GM12878 (cell line): ENCODE results near the gene IRGM. TPM values are rescaled to one million over a fixed set of nuclear protein-coding genes. Genes with fewer than 3 reads are reported as not detected.

Experiments used
- ATAC-seq: fragments of 200-7000 bp; cut with Tn5 transposase; 3 replicates; pipeline ENCODE4 v1.9.1; 2020; ENCODE audit warnings: mild to moderate bottlenecking, moderate library complexity
- BruUV-seq: library from RNA; stranded (reverse); fragments of 400-500 nt; replicated peaks from 2 replicates; lab custom pipeline; 2021; lab: Mats Ljungman, UMichigan
- CTCF ChIA-PET: fragments of 300-600 bp; sonication (Branson Sonifier 250); formaldehyde crosslinking; extraction: SDS; loops from one replicate; lab custom pipeline; 2021; ENCODE audit warnings: inconsistent platforms; lab: Yijun Ruan, JAX
- POLR2A ChIA-PET: fragments of 350-600 bp; formaldehyde crosslinking; extraction: SDS; loops from one replicate; lab custom pipeline; 2021; ENCODE audit warnings: inconsistent platforms; lab: Charles Lee
- RAD21 ChIA-PET: fragments of 300-600 bp; sonication (Branson Sonifier 250); formaldehyde crosslinking; loops from one replicate; lab custom pipeline; 2023; ENCODE audit warnings: antibody characterized with exemption; ENCODE audit not compliant: unreplicated experiment; lab: Charles Lee
- SMC1A ChIA-PET: fragments of 300-600 bp; sonication (Branson Sonifier 250); formaldehyde crosslinking; loops from one replicate; lab custom pipeline; 2023; ENCODE audit not compliant: unreplicated experiment, uncharacterized antibody; lab: Charles Lee
- DNase-seq: peaks from one replicate; pipeline ENCODE4 v3.0.0-alpha.2; 2011; ENCODE audit warnings: low read depth, low spot score
- FAIRE-seq: peaks from 3 replicates; lab custom pipeline; 2011; peaks lifted over from hg19 to GRCh38; lab: Jason Lieb, UNC
- H2AFZ ChIP-seq: 2 replicates; pipeline ENCODE4 v1.6.0; 2011; ENCODE audit warnings: low read depth, low read length, control low read depth; ENCODE audit not compliant: control insufficient read depth
- H3K27ac ChIP-seq: 2 replicates; pipeline ENCODE4 v1.5.1; 2011; ENCODE audit warnings: control low read depth; ENCODE audit not compliant: control insufficient read depth, insufficient read depth
- H3K27me3 ChIP-seq, 2 experiments: replicated peaks in 1 of 2; 2 replicates each; pipeline versions ENCODE4 v1.6.0 to v1.6.1; 2011; ENCODE audit warnings: low read length in 1 of 2; ENCODE audit not compliant: control insufficient read depth in 2 of 2, insufficient read depth in 2 of 2
- H3K36me3 ChIP-seq, 2 experiments: 2 replicates each; pipeline ENCODE4 v1.5.1; 2011; ENCODE audit warnings: low read length in 1 of 2; ENCODE audit not compliant: control insufficient read depth in 2 of 2, insufficient read depth in 2 of 2
- H3K4me1 ChIP-seq: 2 replicates; pipeline ENCODE4 v1.6.1; 2011; ENCODE audit warnings: mild to moderate bottlenecking, low read length, moderate library complexity, mixed read lengths; ENCODE audit not compliant: control insufficient read depth, insufficient read depth
- H3K4me2 ChIP-seq: 2 replicates; pipeline ENCODE4 v1.6.0; 2011; ENCODE audit warnings: control low read depth; ENCODE audit not compliant: control insufficient read depth, insufficient read depth
- H3K4me3 ChIP-seq: fragments of 200-600 bp; sonication (generic); 2 replicates; pipeline ENCODE4 v1.5.1; 2016
- H3K79me2 ChIP-seq: 2 replicates; pipeline ENCODE4 v1.6.0; 2011; ENCODE audit warnings: low read length; ENCODE audit not compliant: control insufficient read depth, insufficient read depth
- H3K9ac ChIP-seq: 2 replicates; pipeline ENCODE4 v1.8.0; 2011; ENCODE audit warnings: low read length, control low read depth, mixed read lengths; ENCODE audit not compliant: control insufficient read depth, insufficient read depth
- H3K9me3 ChIP-seq: replicated peaks from 3 replicates; pipeline ENCODE4 v1.5.1; 2011; ENCODE audit warnings: mild to moderate bottlenecking, low read length; ENCODE audit not compliant: control insufficient read depth, insufficient read depth
- H4K20me1 ChIP-seq: 2 replicates; pipeline ENCODE4 v1.6.0; 2011; ENCODE audit not compliant: control insufficient read depth, insufficient read depth
- CHD4 ChIP-seq: fragments of 200-600 bp; sonication (generic); IDR thresholded peaks from 2 replicates; pipeline ENCODE4 v1.6.1; 2016; ENCODE audit warnings: mild to moderate bottlenecking
- DPF2 ChIP-seq: fragments of 450-650 bp; IDR thresholded peaks from 2 replicates; pipeline ENCODE4 v1.6.1; 2017; ENCODE audit warnings: mild to moderate bottlenecking
- ESRRA ChIP-seq: IDR thresholded peaks from 2 replicates; pipeline ENCODE4 v1.6.1; 2012; ENCODE audit warnings: mild to moderate bottlenecking, low read length, improper control_type of control experiment
- LARP7 ChIP-seq: fragments of 450-650 bp; IDR thresholded peaks from 2 replicates; pipeline ENCODE4 v1.6.1; 2017; ENCODE audit warnings: mild to moderate bottlenecking
- MEF2B ChIP-seq: fragments of 450-650 bp; IDR thresholded peaks from 2 replicates; pipeline ENCODE4 v1.6.1; 2018; ENCODE audit warnings: mild to moderate bottlenecking, moderate library complexity; ENCODE audit not compliant: partially characterized antibody, poor library complexity, severe bottlenecking
- NKRF ChIP-seq: fragments of 450-650 bp; conservative IDR thresholded peaks from 2 replicates; pipeline ENCODE4 v1.6.1; 2017; ENCODE audit warnings: mild to moderate bottlenecking, moderate library complexity
- RAD21 ChIP-seq: IDR thresholded peaks from 2 replicates; pipeline ENCODE4 v1.6.1; 2011; ENCODE audit warnings: mild to moderate bottlenecking, low read depth, low read length, moderate library complexity; ENCODE audit not compliant: insufficient read depth
- RELA ChIP-seq: fragments of 450-650 bp; IDR thresholded peaks from 2 replicates; pipeline ENCODE4 v1.8.0; 2014; ENCODE audit warnings: borderline replicate concordance; ENCODE audit not compliant: partially characterized antibody
- SMAD1 ChIP-seq: fragments of 450-650 bp; IDR thresholded peaks from 2 replicates; pipeline ENCODE4 v1.6.1; 2018; ENCODE audit warnings: mild to moderate bottlenecking, low read depth; ENCODE audit not compliant: partially characterized antibody
- SREBF1 ChIP-seq: IDR thresholded peaks from 2 replicates; pipeline ENCODE4 v1.6.1; 2012; ENCODE audit warnings: mild to moderate bottlenecking, low read length
- USF2 ChIP-seq: IDR thresholded peaks from 2 replicates; pipeline ENCODE4 v1.6.1; 2011; ENCODE audit warnings: low read depth, low read length, improper control_type of control experiment, borderline replicate concordance
- ZBTB40 ChIP-seq: fragments of 450-650 bp; IDR thresholded peaks from 2 replicates; pipeline ENCODE4 v1.6.1; 2016; ENCODE audit warnings: mild to moderate bottlenecking, moderate library complexity, borderline replicate concordance
- ZNF217 ChIP-seq: fragments of 450-650 bp; IDR thresholded peaks from 2 replicates; pipeline ENCODE4 v1.6.1; 2017; ENCODE audit warnings: antibody characterized with exemption, mild to moderate bottlenecking
- ZSCAN29 ChIP-seq: fragments of 450-650 bp; IDR thresholded peaks from 2 replicates; pipeline ENCODE4 v1.6.1; 2017; ENCODE audit warnings: mild to moderate bottlenecking, moderate library complexity
- WGBS: methylation state at CpG from one replicate; pipeline ENCODE4 v1.1.6; 2016; ENCODE audit warnings: low lambda C conversion rate; ENCODE audit not compliant: insufficient replicate concordance, insufficient coverage; ENCODE audit errors: missing lambda C conversion rate; 5-methylcytosine and 5-hydroxymethylcytosine counted together
- in situ Hi-C: fragments of 300-500 bp; cut with MboI; formaldehyde crosslinking; loops from 9 replicates; pipeline ENCODE4 v1.14.3; 2018; ENCODE audit warnings: mixed read lengths
- intact Hi-C: fragments of 100-400 bp; cut with micrococcal nuclease; formaldehyde crosslinking; loops from one replicate; pipeline ENCODE4 v1.14.2; 2022; ENCODE audit not compliant: unreplicated experiment
- polyA plus RNA-seq, 11 experiments: library from polyadenylated mRNA; depleted of rRNA in 4 of 11; unstranded in 6 of 11; stranded (reverse) in 5 of 11; fragments of >200 nt; fragmentation: Nextera tagmentation in 4 of 11; fragmentation: Illumina TruSeq in 1 of 11; extraction: Ambion mirVana in 4 of 11; extraction: Trizol in 1 of 11; gene quantifications; 1 replicate in 1 of 11; 2 replicates in 10 of 11; pipeline versions ENCODE4 v1.2.1 to v1.2.3, GENCODE V29; 2011 to 2016; ENCODE audit warnings: inconsistent platforms in 2 of 11, missing spikeins in 2 of 11, low read depth in 1 of 11
- total RNA-seq, 4 experiments: library from RNA; depleted of rRNA in 3 of 4; stranded (reverse); fragments of >200 nt in 3 of 4; fragmentation: Illumina TruSeq in 1 of 4; extraction: Trizol in 1 of 4; gene quantifications; 2 replicates each; pipeline versions ENCODE4 v1.2.1 to v1.2.3, GENCODE V29; 2013 to 2021
- TF ChIP-seq, protein P1 (sequence below): fragments of 450-650 bp; IDR thresholded peaks from 2 replicates; pipeline ENCODE4 v1.6.1; 2014; ENCODE audit warnings: mild to moderate bottlenecking

IRGM gene
- total and polyA plus RNA-seq, 10 of the 15 experiments (the other 5 are each of a cell fraction or from before 2014, with no cell fraction given) = 0.11 to 0.38 (median 0.27) TPM; not detected in 2

DNA sequence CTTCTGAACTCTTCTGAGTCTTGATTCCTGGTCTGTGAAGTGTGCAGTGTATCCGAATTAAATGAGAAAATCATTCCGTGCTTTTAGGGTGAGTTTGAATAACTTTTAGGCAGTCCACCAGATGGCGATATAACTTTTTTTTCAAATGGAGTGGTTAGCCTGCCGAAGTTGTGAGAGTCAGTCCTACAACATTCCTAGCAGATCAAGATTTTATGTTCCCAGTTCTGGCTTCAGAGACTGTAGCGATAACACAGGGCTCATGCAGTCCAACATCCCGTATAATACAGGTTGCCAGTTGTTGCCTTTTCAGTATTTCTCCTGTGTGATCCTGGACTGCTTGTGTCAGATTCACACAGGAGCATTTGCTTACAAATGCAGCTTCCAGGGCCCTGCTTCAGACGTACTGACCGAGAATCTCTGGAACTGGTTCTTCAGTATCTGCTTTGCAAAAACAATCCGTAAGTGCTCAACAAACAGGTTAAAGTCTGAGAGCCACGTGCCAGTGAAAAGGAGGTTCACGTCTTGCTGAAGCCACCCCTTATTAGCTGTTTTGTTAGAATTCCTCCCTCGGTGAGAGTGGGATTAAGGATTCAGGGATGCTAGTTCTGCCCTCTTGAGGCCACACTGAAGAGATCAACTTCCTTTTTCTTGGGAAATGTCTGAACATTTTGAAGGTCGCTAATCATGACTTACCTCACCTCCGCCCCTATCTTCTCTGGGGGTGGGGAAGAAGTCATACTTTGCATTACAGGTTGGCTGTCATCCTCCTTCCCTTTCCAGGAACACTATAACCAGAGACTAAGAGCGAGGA is 45.0 kb upstream of the IRGM start:
- ATAC-seq (peak; percentile 83), DNase-seq (no peak), FAIRE-seq (peak; percentile 93)
- whole genome bisulfite sequencing = 20% methylated on average over 15 of the region's 15 CpGs
- CTCF ChIA-PET = interaction anchor here (0.6 to 3.4 kb wide), 33 partner anchors 9 to 517 kb away, joined by 3 to 50 read pairs (median 4); partner anchors contain the start of genes IRGM and RBM22
- Histone ChIP-seq H3K4me1 (no peaks in the 10 kb centered on the region), H3K9me3 (no peaks in the 10 kb centered on the region), H3K9ac (no peak overlapping the region), H3K36me3 (no peaks in the 10 kb centered on the region), H4K20me1 (no peaks in the 10 kb centered on the region), H3K4me3 (no peak overlapping the region), H3K27ac (no peak overlapping the region), H3K4me2 (no peak overlapping the region; the same call in 1 of the 2 replicates), H3K79me2 (no peaks in the 10 kb centered on the region), H3K27me3 (no peaks in the 10 kb centered on the region), H2AFZ (peak overlapping the region; percentile 74)
- SMC1A ChIA-PET = interaction anchor here (0.5 to 3.2 kb wide), 18 partner anchors 12 to 847 kb away, joined by 3 to 28 read pairs (median 4); partner anchors contain the start of genes DCTN4 and IRGM
- intact Hi-C loops (loop anchor here (1.0 to 10.0 kb wide), 4 partner anchors 46 to 513 kb away; no protein-coding TSS in a partner anchor), in situ Hi-C loops (no loop called here)
- no TSS peak for BruUV-seq
- RAD21 ChIA-PET = interaction anchor here (0.7 to 3.2 kb wide), 8 partner anchors 18 to 363 kb away, joined by 3 to 20 read pairs (median 4); partner anchors contain the start of genes IRGM and RBM22
- POLR2A ChIA-PET = interaction anchor here (1.2 kb wide), 1 partner anchor 100 kb away, joined by 4 read pairs; the partner anchor contains the start of gene RBM22
- TF ChIP-seq MEF2B (no peak), RELA (no peak), DPF2 (no peak), USF2 (no peak), ESRRA (no peak), ZSCAN29 (0 out of 2 replicates have a peak, but pooled peaks have one; percentile 44), SMAD1 (no peak), ZNF217 (no peak), ZBTB40 (no peak), SREBF1 (no peak), NKRF (no peak), LARP7 (no peak), CHD4 (no peak), RAD21 (peak; percentile 61)
- TF ChIP-seq, protein P1, sequence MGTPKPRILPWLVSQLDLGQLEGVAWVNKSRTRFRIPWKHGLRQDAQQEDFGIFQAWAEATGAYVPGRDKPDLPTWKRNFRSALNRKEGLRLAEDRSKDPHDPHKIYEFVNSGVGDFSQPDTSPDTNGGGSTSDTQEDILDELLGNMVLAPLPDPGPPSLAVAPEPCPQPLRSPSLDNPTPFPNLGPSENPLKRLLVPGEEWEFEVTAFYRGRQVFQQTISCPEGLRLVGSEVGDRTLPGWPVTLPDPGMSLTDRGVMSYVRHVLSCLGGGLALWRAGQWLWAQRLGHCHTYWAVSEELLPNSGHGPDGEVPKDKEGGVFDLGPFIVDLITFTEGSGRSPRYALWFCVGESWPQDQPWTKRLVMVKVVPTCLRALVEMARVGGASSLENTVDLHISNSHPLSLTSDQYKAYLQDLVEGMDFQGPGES = no peak
